NT2/D1 (cell line): ENCODE results near the gene TSC22D2.

ENCODE experiments used
- SUZ12 ChIP-seq: IDR thresholded peaks from 2 replicates; pipeline ENCODE4 v1.6.1; 2011; ENCODE audit not compliant: insufficient read length, insufficient read depth; ENCODE audit errors: extremely low read depth
- YY1 ChIP-seq: IDR thresholded peaks from 2 replicates; pipeline ENCODE4 v1.6.1; 2011; ENCODE audit not compliant: insufficient read length, insufficient read depth
- ZNF274 ChIP-seq: IDR thresholded peaks from 2 replicates; pipeline ENCODE4 v1.6.1; 2011; ENCODE audit warnings: mild to moderate bottlenecking, low read depth, low read length

- TF ChIP-seq ZNF274 (no peak), SUZ12 (no peak), YY1 (no peak)
Observed at GRCh38 chr3:150439657-150440056, 31.6 kb downstream of the TSC22D2 start.
